ENCODE measurements around the gene ALDH16A1.

The ALDH16A1 gene

DNA sequence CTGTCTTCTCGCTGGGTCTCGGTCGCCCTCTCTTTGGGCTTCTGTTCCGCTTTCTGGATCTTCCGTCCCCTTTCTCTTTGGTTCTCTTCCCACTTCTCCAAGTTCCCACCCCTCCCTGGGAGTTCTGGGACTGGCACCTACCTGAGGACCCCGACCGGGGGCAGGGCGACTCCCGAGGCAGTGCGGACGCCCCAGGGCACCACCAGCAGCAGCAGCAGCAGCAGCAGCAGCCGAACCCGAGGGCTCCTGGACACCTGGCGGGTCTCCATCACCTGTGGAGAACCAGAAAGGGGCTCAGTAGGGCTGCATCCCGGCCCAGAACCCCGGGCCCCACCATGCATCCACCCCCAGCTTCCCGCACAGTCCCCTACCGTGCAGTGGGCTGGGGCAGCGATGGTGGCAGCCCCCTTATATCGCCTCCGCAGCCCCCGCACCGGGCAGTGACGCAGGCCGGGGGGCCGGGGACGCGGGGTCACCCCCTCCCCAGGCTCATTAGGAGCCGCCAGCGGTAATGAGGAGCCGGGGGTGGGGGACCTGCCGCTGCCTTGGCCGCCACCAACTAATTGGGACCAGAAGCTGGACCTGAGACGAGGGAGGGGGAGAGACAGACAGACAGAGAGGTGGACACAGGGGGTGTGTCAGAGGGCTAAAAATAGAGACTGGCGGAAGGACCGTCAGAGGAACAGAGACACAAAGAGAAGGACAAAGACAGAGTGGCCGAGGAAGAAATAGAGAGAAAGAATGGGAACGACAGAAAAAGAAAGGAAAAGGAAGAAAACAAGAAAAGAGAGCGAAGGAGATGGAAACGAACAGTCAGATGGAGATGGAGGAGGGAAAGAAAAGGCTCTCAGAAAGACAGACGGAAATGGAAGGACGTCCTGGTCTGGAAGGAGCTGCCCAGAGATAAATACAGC is 29.7 kb upstream of the ALDH16A1 start, which contains the start of gene PTH2:
Gene PTH2 (minus strand): TSS at position 371 of the 914 bp plus-strand sequence. CDS start 102 bp downstream, at position 269.
- no peak for DNase-seq (ENCODE audit: low read depth in 2 of 2)

DNA sequence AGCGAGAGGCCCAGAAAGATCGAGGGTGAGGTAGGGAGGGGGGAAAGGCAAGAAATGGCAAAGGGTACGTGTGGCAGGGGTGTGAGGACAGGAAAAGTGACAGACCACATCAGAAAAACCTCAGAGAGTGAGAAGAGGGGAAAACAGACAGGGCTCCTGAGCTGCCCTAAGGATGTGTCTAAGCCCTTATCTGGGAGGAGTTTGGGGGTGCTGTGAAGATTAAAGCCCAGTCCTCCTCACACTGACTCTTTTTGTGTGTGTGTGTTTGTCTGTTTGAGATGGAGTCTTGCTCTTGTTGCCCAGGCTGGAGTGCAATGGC is 29.1 kb upstream of the ALDH16A1 start:
- DNase-seq (ENCODE audit: low read depth in 2 of 2), result no peak

GRCh38 chr19:49425178-49425577 is 27.8 kb upstream of the ALDH16A1 start, which contains the start of gene GFY:
GFY (plus strand) TSS chr19:49425388; CDS start chr19:49426431, 1,043 bp downstream.
- DNase-seq (ENCODE audit: low read depth in 2 of 2), result no peak

- DNase-seq (ENCODE audit: low read depth in 2 of 2), result no peak
Observed at GRCh38 chr19:49425922-49426592, 27.0 kb upstream of the ALDH16A1 start.

DNA sequence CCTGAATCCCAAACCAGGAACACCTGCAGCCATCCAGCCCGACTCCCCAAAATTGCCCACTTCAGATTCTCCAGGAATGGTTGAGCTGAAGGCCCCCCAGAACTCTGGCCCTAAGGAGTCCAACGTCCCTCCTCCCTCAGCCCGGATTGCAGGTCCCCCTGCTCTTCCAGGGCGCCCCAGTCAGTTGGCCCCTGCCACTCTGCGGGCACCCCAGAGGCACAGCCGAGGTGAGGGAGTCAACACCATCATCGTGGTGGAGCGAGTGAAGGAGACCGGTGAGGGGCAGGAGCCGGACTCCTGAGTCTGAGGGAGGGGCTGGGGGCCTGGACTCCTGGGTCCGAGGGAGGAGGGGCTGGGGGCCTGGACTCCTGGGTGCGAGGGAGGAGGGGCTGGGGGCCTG is 25.7 kb upstream of the ALDH16A1 start:
- DNase-seq (ENCODE audit: low read depth in 2 of 2), result no peak

- DNase-seq (ENCODE audit: low read depth in 2 of 2), result no peak
Observed at GRCh38 chr19:49427855-49428546, 25.0 kb upstream of the ALDH16A1 start.

GRCh38 chr19:49428547-49429451 is 24.2 kb upstream of the ALDH16A1 start:
- DNase-seq (ENCODE audit: low read depth in 2 of 2), result no peak

GRCh38 chr19:49430172-49430677 is 22.8 kb upstream of the ALDH16A1 start:
- DNase-seq (ENCODE audit: low read depth in 2 of 2), result no peak

DNA sequence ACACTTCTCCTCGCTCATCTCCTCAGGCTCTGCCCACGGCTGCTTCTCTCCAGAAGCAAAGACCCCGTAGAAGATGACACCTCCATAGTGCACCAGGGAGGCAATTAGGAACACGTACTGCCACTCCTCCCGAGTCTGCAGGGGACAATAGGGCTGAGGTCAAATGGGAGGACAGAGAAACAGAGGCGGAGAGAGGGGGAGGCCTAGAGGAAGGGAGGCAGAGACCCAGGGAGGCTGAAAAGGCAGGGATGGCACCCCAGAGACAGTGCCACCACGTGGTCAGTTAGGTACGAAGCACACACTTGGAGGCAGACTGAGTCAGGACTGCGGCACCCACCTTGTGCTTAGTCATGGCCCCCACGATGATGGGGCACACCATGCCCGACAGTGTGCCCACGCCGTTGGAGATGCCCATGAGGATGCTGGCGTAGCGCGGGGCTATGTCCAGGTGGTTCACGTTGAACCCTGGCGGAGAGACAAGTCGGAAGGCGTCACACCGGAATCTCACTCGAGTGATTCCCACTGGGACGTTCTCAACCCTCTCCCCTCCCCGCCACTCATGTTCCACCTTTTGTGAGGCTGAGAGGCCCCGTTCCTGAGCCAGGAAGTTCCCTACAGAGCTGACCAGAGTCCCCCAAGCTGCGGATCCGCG is 22.2 kb upstream of the ALDH16A1 start:
- DNase-seq (ENCODE audit: low read depth in 2 of 2), result no peak

- DNase-seq (ENCODE audit: low read depth in 2 of 2), result no peak
Observed at GRCh38 chr19:49431330-49431749, 21.7 kb upstream of the ALDH16A1 start.

DNA sequence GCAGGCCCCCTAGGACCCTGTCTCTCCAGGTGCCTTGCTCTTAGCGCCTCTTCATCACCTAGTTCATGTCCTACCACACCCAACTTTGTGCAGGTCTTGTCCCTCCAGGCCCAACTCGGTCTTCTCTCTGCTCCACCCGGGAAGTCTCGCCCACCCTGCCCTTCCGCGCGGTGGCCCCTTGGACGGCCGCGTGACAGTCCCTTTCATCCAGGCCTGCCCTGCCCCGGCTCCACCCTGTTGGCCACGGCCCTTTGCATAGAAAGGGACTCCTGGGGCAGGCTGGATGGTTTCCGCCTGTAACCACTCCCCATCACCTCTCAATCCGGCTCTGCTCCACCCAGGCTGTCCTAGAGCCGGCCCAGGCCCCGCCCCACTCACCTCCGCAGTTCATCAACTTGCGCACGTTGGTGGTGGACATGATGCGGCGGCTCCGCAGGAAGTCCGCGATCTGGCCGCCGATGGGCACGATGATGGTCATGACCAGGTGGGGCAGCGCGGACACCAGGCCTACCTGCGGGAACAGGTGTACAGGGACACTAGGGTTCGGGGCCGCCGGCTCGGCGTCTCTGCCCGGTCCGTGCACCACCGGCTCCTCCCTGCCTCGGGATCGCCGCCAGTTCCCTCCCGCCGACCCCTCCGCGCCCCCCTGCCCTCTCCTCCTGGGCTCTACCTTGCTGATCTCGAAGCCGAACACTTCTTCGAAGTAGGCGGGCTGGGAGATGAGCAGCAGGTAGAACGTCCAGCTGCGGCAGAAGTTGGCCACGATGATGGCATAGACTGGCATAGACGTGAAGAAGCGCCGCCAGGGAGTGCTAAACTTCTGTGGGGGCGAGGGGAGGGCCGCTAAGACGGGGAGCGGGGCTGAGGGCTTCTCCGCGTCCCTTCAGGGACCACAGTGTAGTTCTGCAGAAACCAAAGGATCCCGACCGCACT is 20.6 kb upstream of the ALDH16A1 start:
- DNase-seq (ENCODE audit: low read depth in 2 of 2), result no peak

- no peak for DNase-seq (ENCODE audit: low read depth in 2 of 2)
Observed at GRCh38 chr19:49433240-49433901, 19.7 kb upstream of the ALDH16A1 start.

DNA sequence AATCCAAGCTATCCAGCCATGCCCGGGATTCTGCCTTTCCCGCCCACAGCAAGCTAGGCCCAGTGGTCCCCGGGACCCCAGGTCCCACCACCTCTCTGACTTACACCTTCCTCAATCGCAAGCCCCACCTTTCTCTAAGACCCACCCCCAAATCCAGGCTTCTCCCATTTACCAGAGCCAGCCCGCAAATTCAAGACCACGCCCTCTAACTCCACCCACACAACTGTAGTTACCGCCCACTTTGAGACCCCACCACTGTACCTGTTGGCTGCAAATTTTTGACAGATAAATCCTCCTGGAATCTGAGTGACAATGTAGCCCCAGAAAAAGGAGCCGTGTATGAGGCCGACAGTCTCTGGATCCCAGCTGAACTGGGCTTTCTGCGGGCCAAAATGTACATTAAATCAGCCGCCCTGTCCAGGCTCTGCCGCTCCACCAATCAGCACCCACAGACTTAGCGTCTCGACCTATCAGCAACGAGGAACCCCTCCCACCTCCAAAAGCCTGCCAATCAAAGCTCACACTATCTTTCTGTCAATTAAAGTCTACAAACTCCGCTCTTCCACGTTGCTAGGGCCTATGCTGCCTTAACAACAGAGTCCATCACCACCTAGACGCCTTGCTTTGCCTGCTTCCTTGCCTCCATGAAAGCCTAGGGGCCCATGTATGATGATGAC is 18.0 kb upstream of the ALDH16A1 start:
- DNase-seq (ENCODE audit: low read depth in 2 of 2), result no peak

DNA sequence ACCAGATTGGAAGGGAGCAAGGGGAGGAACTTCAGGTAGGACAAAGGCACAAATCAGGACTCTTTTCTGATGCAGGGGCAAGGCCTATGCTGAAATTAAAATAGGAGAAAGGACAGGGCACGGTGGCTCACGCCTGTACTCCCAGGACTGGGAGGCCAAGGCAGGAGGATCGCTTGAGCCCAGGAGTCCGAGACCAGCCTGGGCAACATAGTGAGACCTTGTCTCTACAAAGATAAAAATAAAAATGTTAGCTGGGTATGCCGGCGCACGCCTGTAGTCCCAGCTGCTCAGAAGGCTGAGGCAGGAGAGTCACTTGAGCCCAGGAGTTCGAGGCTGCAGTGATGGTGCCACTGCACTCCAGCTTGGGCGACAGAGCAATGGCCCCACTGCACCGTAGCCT is 17.4 kb upstream of the ALDH16A1 start:
- no peak for DNase-seq (ENCODE audit: low read depth in 2 of 2)

DNA sequence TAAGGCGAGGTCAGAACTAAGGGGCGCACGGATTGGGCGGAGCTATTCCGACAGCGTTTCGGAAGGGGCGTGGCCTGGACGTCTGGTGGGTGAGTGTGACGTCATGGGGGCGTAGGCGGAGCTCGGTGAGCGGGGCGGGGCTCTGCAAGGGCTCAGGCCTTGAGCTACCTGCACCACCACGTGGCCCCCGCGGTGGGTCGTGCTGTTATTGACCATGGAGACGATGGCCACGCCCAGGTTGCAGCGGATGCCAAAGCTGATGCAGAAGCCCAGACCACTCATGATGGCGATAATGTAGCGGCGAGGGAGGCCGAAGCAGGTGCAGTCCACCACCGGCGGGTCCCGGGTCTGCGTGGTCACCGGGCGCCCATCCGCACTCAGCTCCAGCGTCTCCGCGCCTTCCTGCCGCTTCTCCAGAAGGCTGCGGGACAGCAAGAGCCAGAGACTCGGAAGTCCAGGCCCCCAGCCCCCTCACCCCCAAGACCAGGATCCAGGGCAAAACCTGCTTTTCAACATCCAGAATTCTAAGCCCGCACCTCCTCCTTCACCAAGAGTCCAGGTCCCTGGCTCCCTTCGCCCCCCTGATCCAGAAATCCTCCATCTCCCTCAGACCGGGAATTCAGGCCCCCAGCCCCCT is 16.5 kb upstream of the ALDH16A1 start:
- no peak for DNase-seq (ENCODE audit: low read depth in 2 of 2)

GRCh38 chr19:49437231-49437630 is 15.8 kb upstream of the ALDH16A1 start:
- DNase-seq (ENCODE audit: low read depth in 2 of 2), result no peak

- DNase-seq (ENCODE audit: low read depth in 2 of 2), result no peak
Observed at GRCh38 chr19:49438261-49438660, 14.8 kb upstream of the ALDH16A1 start.

- no peak for DNase-seq (ENCODE audit: low read depth in 2 of 2)
Observed at GRCh38 chr19:49439836-49440235, 13.2 kb upstream of the ALDH16A1 start.

All from stimulated activated CD8-positive, alpha-beta memory T cell treated with anti-CD3 and anti-CD28 coated beads, Interleukin-2, amount 100 ng/mL, for 1 hour (primary cell).